HG03175 (cell line): Measurements from ENCODE around the gene SPATA32.
"Not testable (repeated sequence)": the region's sequence is repeated elsewhere in the genome, so short reads cannot be mapped to it uniquely, and the experiment has no call there.

Experiments used
- ATAC-seq: cut with Tn5 transposase; IDR thresholded peaks from one replicate; pipeline ENCODE4 v1.9.1; 2021; ENCODE audit warnings: mild to moderate bottlenecking, moderate library complexity; ENCODE audit not compliant: unreplicated experiment

Gene SPATA32

DNA sequence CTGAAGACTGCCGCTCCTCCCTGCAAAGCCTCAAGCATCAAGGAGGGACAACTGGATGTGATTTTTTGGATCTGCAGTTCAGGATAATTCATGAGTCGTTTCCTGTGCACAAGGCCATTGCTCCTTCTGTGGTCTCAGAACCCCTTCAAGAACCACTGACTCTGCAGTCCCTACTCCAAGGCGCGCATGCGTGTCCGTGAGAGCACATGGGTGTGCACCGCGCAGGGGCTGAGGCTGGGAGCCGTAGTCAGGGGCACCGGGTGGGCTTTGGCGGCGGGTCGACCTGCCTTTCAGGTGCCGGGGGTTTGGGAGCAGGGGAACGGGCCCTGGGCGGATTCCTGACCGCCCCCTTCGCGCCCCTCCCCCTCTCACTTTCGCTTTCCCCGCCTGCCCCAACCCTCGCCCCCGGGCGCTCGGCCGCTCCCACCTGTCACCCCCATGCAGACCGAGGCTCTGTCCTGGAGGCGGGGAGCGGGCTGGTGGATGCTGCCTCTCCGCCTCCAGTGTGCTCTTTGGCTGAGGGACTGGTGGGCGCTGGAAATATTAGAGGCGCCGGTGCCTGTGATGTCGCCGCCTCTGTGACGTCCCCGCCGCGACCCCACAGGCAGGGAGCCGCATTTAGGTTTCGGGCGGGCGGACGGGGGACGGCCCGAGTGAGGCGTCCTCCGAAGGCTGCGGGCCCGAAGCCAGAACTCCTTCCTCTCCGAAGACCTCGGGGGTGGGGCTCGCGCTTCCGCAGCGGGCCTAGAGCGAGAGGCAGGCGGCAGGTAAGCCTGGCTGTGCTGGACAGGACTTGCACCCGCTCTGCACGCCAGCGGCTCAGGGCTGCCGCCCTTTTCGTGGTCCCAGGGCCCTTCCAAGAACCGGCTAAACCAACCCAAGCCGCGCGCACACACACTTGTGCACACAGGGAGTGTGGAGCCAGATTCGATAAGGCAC is at the start of gene SPATA32:
Gene SPATA32 (minus strand): TSS at position 518 of the 939 bp plus-strand sequence. CDS start 78 bp downstream, at position 440.
- ATAC-seq = no peak

GRCh38 chr17:45311401-45311759 is 49.5 kb upstream of the SPATA32 start:
- no peak for ATAC-seq

- no peak for ATAC-seq
These were observed 48.8 kb upstream of the SPATA32 start for GRCh38 chr17:45310380-45311324.

- no peak for ATAC-seq
These were observed 47.5 kb upstream of the SPATA32 start for GRCh38 chr17:45309400-45309799.

DNA sequence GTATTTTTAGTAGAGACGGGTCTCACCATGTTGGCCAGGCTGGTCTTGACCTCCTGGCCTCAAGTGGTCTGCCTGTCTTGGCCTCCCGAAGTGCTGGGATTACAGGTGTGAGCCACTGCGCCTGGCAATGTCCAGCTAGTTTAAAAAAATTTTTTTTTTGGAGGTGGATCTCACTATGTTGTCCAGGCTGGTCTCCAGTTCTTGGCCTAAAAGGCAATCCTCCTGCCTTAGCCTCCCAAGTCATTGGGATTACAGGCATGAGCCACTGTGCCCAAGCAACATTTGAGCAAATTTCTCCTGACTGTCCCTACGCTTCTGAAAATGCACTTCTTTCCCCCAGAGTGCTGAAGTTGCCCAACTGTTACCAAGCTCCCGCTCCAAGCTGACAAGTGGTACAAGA is 46.9 kb upstream of the SPATA32 start:
- ATAC-seq = no peak

DNA sequence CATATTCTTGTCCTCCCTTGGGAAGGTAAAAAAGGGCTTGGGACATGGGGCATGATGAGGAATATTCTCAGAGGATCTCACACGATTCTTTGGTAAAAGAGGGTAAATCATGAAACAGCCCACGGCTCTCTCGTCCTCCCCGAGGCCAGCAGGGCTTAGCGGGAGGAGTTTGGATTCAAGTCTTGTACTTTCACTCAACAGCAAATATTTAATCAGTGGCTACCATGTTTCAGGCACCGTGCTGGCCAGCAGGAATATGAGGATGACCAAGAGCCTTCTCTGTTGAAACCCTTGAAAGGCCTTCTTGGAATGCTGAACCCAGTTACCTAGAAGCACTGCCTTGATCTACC is 46.1 kb upstream of the SPATA32 start:
- ATAC-seq = no peak

DNA sequence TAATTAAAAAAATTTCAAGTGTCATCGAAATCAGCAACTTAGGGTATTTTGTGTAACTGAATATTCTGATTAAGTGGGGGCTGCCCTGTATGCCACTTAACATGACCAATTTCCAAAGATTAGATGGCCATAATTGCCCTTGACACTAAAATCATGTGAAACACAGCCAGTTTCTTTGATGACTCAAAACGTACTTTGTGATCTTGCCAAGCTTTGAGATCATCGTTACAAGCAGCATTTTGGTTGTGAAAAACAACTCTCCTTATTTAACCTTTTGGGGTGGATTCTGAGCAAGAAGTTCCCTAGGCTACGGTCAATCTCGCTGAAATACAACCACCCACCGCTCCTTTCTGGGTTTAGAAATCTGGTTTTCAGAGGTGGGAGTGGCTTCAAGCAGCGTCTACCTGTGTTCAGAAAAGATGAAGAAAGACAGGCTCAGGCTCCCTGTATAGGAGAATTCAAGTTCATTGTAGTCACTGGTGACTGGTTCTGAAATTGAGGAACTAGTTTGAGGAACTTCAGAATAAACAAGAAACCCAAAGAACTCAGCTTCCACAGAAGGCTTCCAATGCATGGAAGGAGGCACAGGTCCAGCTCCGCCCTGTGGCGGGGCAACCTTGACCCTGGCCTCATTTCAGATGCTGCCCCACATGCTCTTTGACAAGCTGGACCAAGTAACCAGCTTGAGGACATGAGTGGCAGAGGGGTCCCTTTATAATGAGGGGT is 45.6 kb upstream of the SPATA32 start:
- no peak for ATAC-seq

DNA sequence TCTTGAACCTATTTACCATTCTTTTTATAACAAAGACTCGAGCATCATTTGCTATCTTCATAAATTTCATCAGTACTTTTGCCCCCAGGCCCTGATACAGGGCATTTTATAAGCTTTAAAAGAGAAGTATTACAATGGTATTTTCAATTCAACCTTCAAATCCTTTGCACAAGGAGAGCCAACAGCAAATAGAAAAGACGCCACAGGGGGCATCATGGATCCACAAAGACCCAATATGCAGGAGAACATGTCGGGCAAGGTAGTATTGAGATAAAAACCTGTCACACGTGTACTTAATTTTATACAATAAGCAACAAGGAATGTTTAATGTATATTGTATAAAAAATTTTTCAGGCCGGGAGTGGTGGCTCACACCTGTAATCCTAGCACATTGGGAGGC is 44.7 kb upstream of the SPATA32 start:
- ATAC-seq = no peak

DNA sequence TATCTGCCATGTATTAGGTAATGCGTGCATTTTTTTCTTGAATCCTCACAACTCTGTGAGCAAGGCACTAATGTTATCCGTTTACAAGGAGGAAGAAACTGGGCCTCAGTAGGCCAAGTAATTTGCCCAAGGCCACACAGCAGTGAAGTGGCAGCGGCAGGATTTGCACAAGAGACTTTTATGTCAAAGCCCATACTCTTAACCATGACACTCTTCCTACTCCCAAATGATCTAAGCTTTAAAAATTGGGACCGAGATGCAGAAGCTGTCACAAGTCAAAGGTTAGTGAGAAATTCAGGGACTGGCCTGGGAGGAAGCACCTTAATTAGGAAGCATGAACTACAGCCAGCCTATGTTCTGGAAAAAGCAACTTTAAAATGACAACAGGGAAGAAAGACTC is 44.2 kb upstream of the SPATA32 start:
- no peak for ATAC-seq

- no peak for ATAC-seq
These were observed 43.7 kb upstream of the SPATA32 start for GRCh38 chr17:45305530-45306087.

- peak; percentile 49 for ATAC-seq
These were observed 40.8 kb upstream of the SPATA32 start for GRCh38 chr17:45302649-45303173.

GRCh38 chr17:45302220-45302619 is 40.3 kb upstream of the SPATA32 start:
- not testable (repeated sequence) for ATAC-seq

DNA sequence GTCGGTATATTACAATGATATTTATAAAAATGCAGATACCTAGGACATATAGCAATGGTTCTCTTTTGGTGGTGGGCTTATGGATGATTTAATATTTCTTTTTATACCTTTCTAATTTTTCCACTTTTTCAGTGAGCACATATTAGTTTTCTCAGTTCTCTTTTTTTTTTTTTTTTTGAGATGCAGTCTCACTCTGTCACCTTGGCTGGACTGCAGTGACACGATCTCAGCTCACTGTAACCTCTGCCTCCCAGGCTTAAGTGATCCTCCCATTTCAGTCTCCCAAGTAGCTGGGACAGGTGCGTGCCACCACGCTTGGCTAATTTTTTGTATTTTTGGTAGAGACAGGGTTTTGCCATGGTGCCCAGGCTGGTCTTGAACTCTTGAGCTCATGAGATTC is 39.8 kb upstream of the SPATA32 start:
- no peak for ATAC-seq

GRCh38 chr17:45300060-45300751 is 38.3 kb upstream of the SPATA32 start:
- no peak for ATAC-seq

- no peak for ATAC-seq
These were observed 37.5 kb upstream of the SPATA32 start for GRCh38 chr17:45299361-45299760.

- no peak for ATAC-seq
These were observed 36.8 kb upstream of the SPATA32 start for GRCh38 chr17:45298546-45299285.

GRCh38 chr17:45296833-45297124 is 34.9 kb upstream of the SPATA32 start:
- no peak for ATAC-seq

DNA sequence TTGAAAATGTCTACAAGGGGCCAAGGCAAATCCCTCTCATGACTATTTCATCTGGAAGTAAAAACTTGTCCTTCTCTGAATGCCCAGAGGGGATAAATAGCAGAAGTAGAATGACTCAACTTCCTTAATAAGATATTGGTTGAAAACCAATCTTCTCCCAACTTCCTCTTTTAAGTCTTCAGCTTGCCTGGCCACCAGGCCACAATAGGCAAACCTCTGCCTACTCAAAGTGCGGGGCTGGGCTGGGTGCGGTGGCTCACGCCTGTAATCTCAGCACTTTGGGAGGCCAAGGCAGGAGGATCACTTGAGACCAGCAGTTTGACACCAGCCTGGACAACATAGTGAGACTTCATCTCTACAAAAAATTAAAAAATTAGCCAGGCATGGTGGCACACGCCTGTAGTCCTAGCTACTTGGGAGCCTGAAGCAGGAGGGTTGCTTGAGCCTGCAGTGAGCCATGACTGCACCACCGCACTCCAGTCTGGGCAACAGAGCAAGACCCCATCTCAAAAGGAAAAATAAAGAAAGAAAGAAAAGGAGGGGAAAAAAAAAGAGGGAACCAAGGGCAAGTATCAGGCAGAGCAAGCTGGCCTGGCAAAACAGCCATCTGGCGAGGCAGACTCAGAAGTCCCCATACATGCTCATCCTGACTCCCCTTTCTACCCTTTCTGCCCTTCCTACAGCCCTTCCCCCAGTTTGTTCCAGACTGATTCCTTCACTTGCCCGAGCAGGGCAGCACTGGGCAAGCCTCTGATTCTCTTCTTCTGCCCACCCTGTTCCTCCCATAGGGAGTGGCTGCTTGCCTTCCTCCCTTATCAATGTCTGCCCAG is 34.3 kb upstream of the SPATA32 start:
- ATAC-seq = no peak

DNA sequence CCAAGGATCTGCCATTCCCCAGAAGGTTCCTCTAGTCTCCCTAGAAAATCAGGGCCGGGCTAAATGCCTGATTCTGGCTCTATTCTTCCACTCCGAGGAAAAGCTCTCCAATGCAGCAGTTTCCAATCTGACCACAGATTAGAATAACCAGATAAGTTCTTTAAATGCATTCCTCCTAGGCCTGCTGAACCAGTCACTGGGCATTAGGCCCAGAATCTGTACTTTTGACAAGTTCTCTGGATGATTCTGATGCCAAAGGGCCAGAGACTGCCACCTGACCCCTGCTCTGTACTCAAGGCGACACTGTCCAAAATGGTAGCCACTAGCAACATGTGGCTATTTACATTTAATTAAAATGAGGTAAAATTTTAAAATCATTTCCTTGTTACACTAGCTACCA is 32.6 kb upstream of the SPATA32 start:
- ATAC-seq = no peak
